Endodermal cell (in vitro differentiated cells): ENCODE results near the gene IRX6. TPM values are rescaled to one million over a fixed set of nuclear protein-coding genes. Genes with fewer than 3 reads are reported as not detected.

Source experiments
- DNase-seq: peaks from one replicate; pipeline ENCODE4 v3.0.0-alpha.2; 2017
- H3K27ac ChIP-seq: 2 replicates; pipeline ENCODE4 v1.5.1; 2013; ENCODE audit warnings: mild to moderate bottlenecking, low read depth, low read length, moderate library complexity
- H3K27me3 ChIP-seq: 2 replicates; pipeline ENCODE4 v1.6.1; 2013; ENCODE audit warnings: mild to moderate bottlenecking, low read length, moderate library complexity; ENCODE audit not compliant: insufficient read depth, control insufficient read depth, poor library complexity, severe bottlenecking
- H3K36me3 ChIP-seq: 2 replicates; pipeline ENCODE4 v1.7.0; 2013; ENCODE audit warnings: mild to moderate bottlenecking, low read length, moderate library complexity; ENCODE audit not compliant: control insufficient read depth, insufficient read depth
- H3K4me1 ChIP-seq: one replicate; pipeline ENCODE4 v1.7.0; 2013; ENCODE audit warnings: low read length; ENCODE audit not compliant: control insufficient read depth, insufficient read depth
- H3K4me3 ChIP-seq: 2 replicates; pipeline ENCODE4 v1.5.1; 2013; ENCODE audit warnings: mild to moderate bottlenecking, low read length, moderate library complexity
- H3K9ac ChIP-seq: 2 replicates; pipeline ENCODE4 v1.6.1; 2013; ENCODE audit warnings: mild to moderate bottlenecking, low read length, moderate library complexity; ENCODE audit not compliant: poor library complexity, severe bottlenecking; ENCODE audit errors: extremely low read depth
- H3K9me3 ChIP-seq: 2 replicates; pipeline ENCODE4 v1.6.1; 2013; ENCODE audit warnings: mild to moderate bottlenecking, low read length, moderate library complexity; ENCODE audit not compliant: control insufficient read depth
- H3K27ac Mint-ChIP-seq: 2 replicates; pipeline ENCODE4 v1.8.0; 2020; ENCODE audit warnings: mixed read lengths
- H3K27me3 Mint-ChIP-seq: 2 replicates; pipeline ENCODE4 v1.8.0; 2021; ENCODE audit warnings: mild to moderate bottlenecking, mixed read lengths; ENCODE audit not compliant: insufficient read depth
- H3K36me3 Mint-ChIP-seq: 2 replicates; pipeline ENCODE4 v1.8.0; 2020; ENCODE audit warnings: low read depth, mixed read lengths
- H3K4me1 Mint-ChIP-seq: 2 replicates; pipeline ENCODE4 v1.8.0; 2020; ENCODE audit warnings: mixed read lengths
- H3K4me3 Mint-ChIP-seq: 2 replicates; pipeline ENCODE4 v1.8.0; 2020; ENCODE audit warnings: mild to moderate bottlenecking, moderate library complexity, mixed read lengths
- H3K9me3 Mint-ChIP-seq: 2 replicates; pipeline ENCODE4 v1.8.0; 2020; ENCODE audit warnings: mild to moderate bottlenecking, mixed read lengths
- CTCF ChIP-seq: fragments of 200-600 bp; sonication (generic); conservative IDR thresholded peaks from 2 replicates; pipeline ENCODE4 v1.5.0; 2021; ENCODE audit warnings: antibody characterized with exemption, mild to moderate bottlenecking
- WGBS, 2 experiments: methylation state at CpG; one replicate each; pipeline versions ENCODE4 v1.1.5 to v1.1.7; 2013; ENCODE audit warnings: missing lambda C conversion rate in 2 of 2, mixed read lengths in 1 of 2; ENCODE audit not compliant: insufficient coverage in 1 of 2, insufficient read length in 1 of 2; 5-methylcytosine and 5-hydroxymethylcytosine counted together
- total RNA-seq, 2 donors: library from RNA; stranded (reverse); fragmentation: NEBNext Ultra II Directional in 1 of 2; extraction: Animal tissue kit (Norgen Biotek cat#: 25700) in 1 of 2; gene quantifications; 2 replicates in 1 of 2; 3 replicates in 1 of 2; pipeline ENCODE4 v1.2.1, GENCODE V29; 2021

The IRX6 gene
- total RNA-seq, 2 donors from 2014 or later: 0.55 to 1.1 TPM

DNA sequence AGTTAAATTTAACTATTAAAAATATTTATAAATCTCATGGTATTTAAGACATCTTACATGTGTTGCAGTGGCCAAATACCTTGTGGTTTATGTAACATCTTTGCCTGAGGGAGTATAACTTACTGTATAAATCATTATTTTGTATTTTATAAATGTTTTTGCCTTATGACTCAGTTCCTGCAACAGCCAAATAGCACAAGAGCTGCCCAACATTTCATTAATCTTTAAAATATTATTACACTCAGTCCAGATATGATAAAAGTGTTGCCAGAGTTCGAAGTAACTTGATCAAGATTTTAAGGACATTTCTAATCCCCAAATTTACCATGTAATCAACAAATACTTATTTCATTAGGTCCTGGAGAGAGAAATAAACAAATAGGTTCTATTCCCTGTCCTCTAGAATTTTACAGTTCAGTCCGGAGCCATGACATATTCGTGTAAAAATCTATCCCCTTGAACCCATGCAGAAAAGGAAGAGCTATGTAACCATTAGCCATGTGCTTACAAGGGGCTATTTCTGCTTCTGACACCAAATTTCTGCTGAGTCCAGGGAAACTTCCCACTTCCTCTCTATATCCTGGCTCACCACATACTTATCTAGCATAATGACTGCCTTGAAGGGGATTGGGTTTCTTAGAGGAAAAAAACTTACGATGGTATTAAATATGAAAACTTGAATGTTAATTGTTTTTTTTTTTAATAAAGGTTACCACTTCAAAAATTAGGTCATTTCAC, 44.0 kb downstream of the IRX6 start:
- Mint-ChIP-seq H3K4me1 (peaks cover 1% of the 10 kb centered on the region), H3K4me3 (no peak overlapping the region), H3K9me3 (no peaks in the 10 kb centered on the region), H3K36me3 (no peaks in the 10 kb centered on the region), H3K27ac (no peak overlapping the region), H3K27me3 (peaks cover 19% of the 10 kb centered on the region)
- Histone ChIP-seq H3K9ac (no peak overlapping the region), H3K4me3 (no peak overlapping the region), H3K4me1 (no peaks in the 10 kb centered on the region), H3K36me3 (no peaks in the 10 kb centered on the region), H3K27me3 (peaks cover 19% of the 10 kb centered on the region), H3K27ac (no peak overlapping the region), H3K9me3 (no peaks in the 10 kb centered on the region)
- TF ChIP-seq CTCF: no peak
- 80 to 94% methylated on average over 1 to 4 of the region's 4 CpGs for WGBS, 2 experiments
- DNase-seq: no peak

GRCh38 chr16:55369151-55369550, 45.1 kb downstream of the IRX6 start:
- H3K27ac ChIP-seq: no peak overlapping the region
- peaks cover 18% of the 10 kb centered on the region for H3K27me3 Mint-ChIP-seq
- H3K9me3 ChIP-seq: no peaks in the 10 kb centered on the region
- no peaks in the 10 kb centered on the region for H3K36me3 Mint-ChIP-seq
- DNase-seq: no peak
- TF ChIP-seq CTCF: no peak
- H3K4me1 Mint-ChIP-seq: peaks cover 1% of the 10 kb centered on the region
- no peak overlapping the region for H3K9ac ChIP-seq
- WGBS, 2 experiments: 85 to 86% methylated on average over 3 to 5 of the region's 5 CpGs
- H3K9me3 Mint-ChIP-seq: no peaks in the 10 kb centered on the region
- H3K27ac Mint-ChIP-seq: no peak overlapping the region
- H3K4me1 ChIP-seq: no peaks in the 10 kb centered on the region
- no peak overlapping the region for H3K4me3 ChIP-seq
- H3K36me3 ChIP-seq: no peaks in the 10 kb centered on the region
- no peak overlapping the region for H3K4me3 Mint-ChIP-seq
- H3K27me3 ChIP-seq: peaks cover 19% of the 10 kb centered on the region

DNA sequence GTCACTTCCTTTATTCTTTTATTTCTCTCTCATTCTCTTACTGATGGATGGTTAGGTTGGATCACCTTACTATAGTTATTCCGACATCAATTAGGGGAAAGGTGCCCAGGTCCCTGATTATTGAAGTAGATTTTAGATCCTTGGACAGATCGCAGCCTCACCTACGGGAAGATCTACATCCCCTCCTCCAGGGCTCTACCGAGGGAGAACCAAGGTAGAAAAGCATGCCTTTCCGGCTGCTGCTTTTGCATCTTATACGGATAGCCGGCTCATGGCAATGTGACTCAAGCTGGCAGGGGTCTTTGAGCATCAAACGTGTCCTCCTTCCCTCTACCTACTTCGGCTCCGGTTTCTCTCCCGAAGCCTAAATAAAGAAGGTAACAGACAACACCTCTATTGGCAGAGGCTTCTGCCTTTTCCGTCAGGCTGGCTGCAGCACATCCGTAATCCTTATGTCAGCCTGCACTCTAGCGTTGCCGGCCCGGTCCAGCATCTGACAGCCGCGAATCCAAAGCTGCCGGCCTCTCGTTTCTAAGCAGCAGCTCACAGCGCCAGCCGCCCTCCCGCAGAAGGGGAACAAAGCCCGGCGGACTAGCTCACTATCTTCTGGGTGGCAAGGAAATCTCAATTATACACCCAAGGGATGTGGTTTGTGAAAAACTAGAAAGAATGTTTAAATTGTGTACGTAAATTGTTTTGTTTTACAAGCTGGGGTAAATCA, 46.9 kb downstream of the IRX6 start:
- H3K4me1 Mint-ChIP-seq: peaks cover 1% of the 10 kb centered on the region
- H3K9ac ChIP-seq: no peak overlapping the region
- no peak overlapping the region for H3K4me3 Mint-ChIP-seq

More for the DNA sequence above, 46.9 kb downstream of the IRX6 start:
- Histone ChIP-seq H3K36me3 (no peaks in the 10 kb centered on the region), H3K27me3 (peaks cover 19% of the 10 kb centered on the region), H3K4me3 (no peak overlapping the region), H3K9me3 (no peaks in the 10 kb centered on the region), H3K4me1 (no peaks in the 10 kb centered on the region), H3K27ac (no peak overlapping the region)
- Mint-ChIP-seq H3K27ac (no peak overlapping the region), H3K36me3 (no peaks in the 10 kb centered on the region), H3K27me3 (peaks cover 18% of the 10 kb centered on the region), H3K9me3 (no peaks in the 10 kb centered on the region)
- peak; percentile 70 for TF ChIP-seq CTCF
- WGBS, 2 experiments: 18 to 23% methylated on average over 16 to 26 of the region's 26 CpGs
- peak; percentile 90 for DNase-seq
